Measurements from ENCODE around the gene MGMT. TPM values are rescaled to one million over a fixed set of nuclear protein-coding genes. Genes with fewer than 3 reads are reported as not detected.

Gene MGMT
- total RNA-seq, 1 donor from 2014 or later: 13.9 TPM

DNA sequence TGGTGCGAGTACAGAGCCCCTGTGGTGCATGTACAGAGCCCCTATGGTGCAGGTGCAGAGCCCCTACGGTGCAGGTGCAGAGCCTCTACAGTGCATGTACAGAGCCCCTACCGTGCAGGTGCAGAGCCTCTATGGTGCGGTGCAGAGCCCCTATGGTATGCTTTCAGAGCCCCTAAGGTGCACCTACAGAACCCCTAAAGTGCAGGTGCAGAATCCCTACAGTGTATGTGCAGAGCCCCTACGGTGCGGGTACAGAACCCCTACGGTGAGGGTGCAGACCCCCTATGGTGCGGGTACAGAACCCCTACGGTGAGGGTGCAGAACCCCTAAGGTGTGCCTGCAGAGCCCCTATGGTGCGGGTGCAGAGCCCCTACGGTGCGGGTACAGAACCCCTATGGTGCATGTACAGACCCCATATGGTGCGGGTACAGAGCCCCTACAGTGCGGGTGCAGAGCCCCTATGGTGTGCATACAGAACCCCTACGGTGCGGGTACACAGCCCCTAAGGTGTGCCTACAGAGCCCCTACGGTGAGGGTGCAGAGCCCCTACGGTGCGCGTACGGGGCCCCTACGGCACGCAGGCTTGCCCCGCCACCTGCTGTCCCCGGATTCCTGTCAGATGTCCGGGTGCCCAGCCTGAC, 53.5 kb downstream of the MGMT start:
- Mint-ChIP-seq H3K4me3 (ENCODE audit: unreplicated experiment) (no peak overlapping the region), H3K9me3 (ENCODE audit: low read depth) (no peaks in the 10 kb centered on the region), H3K4me1 (ENCODE audit: low read depth) (no peaks in the 10 kb centered on the region), H3K27me3 (ENCODE audit: low read depth) (no peaks in the 10 kb centered on the region), H3K27ac (ENCODE audit: unreplicated experiment) (no peak overlapping the region), H3K36me3 (ENCODE audit: low read depth) (no peaks in the 10 kb centered on the region)
- TF ChIP-seq, protein P1, sequence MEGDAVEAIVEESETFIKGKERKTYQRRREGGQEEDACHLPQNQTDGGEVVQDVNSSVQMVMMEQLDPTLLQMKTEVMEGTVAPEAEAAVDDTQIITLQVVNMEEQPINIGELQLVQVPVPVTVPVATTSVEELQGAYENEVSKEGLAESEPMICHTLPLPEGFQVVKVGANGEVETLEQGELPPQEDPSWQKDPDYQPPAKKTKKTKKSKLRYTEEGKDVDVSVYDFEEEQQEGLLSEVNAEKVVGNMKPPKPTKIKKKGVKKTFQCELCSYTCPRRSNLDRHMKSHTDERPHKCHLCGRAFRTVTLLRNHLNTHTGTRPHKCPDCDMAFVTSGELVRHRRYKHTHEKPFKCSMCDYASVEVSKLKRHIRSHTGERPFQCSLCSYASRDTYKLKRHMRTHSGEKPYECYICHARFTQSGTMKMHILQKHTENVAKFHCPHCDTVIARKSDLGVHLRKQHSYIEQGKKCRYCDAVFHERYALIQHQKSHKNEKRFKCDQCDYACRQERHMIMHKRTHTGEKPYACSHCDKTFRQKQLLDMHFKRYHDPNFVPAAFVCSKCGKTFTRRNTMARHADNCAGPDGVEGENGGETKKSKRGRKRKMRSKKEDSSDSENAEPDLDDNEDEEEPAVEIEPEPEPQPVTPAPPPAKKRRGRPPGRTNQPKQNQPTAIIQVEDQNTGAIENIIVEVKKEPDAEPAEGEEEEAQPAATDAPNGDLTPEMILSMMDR (IDR thresholded peaks at IDR 0.05): no peak
- no peak for DNase-seq (ENCODE audit: low spot score)

DNA sequence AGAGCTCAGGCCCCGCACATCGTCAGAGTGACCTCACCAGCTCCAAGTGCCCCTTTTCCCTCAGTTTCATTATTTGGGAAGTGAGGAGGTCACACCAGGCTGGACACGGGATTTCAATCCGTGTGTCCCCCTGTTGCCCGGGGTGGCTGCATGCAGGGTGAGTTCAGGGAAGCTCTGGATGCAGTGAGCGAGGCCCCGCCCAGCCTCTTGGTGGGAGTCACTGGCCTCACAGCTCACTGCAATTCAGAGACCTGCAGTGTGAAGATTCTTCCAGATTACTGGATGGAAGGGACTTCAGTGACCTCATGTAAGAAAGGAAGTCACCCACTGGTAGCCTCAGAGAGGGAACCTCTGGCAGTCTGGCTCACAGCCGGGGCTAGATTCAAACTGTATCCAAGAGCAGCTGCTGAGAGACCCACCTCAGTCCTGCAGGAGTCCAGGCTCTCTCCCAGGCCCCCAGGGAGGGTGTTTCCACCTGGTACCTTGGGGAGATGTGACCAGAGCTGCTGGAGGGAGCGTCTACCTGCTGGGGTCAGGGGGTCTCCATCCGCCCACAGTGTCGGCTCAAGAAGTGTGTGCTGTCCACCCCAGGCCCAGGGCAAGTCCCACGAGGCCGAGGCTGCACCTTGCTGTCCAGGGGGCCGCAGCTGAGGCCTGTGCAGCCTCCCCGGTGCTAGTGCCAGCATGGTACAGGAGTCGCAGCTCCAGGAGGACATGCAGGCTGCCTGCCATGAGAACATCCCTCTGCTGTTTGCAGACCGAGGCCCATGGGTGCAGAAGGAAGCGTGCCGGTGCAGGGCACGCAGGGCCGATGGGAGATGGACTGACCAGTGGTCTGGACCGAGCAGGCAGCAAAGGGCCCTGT, 54.4 kb downstream of the MGMT start:
- no peak overlapping the region for H3K27ac Mint-ChIP-seq (ENCODE audit: unreplicated experiment)
- H3K9me3 Mint-ChIP-seq (ENCODE audit: low read depth): no peaks in the 10 kb centered on the region
- no peak overlapping the region for H3K4me3 Mint-ChIP-seq (ENCODE audit: unreplicated experiment)

DNA sequence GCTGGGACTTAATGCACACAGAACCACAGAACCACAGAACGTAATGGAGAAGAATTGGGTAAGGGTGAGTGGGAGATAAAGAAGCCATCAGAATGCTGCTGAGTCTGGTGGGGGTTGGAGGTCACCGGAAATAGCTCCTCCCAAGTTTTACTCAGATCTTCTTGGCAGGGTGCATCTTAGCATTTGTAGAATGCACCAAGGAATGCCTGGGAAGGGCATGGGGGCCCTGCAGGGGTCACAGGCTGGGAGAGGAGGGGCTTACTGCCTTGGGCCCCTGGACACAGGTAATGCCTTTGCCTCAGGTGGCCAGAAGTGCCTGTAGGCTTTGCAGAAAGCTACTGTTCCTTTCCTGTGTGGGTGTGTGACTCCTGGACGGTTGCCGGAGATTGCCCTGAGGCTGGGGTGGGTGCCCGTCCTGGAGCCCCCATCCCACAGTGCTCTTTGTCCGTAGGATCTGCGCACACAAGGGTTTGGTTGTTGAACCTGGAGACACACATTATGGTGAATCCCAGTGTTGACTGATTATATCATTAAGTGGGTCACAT, 55.1 kb downstream of the MGMT start:
- no peaks in the 10 kb centered on the region for H3K36me3 Mint-ChIP-seq (ENCODE audit: low read depth)

More for the DNA sequence above, 54.4 kb downstream of the MGMT start:
- H3K27me3 Mint-ChIP-seq (ENCODE audit: low read depth): no peaks in the 10 kb centered on the region
- no peaks in the 10 kb centered on the region for H3K36me3 Mint-ChIP-seq (ENCODE audit: low read depth)
- TF ChIP-seq, protein P1 (IDR thresholded peaks at IDR 0.05): no peak
- no peaks in the 10 kb centered on the region for H3K4me1 Mint-ChIP-seq (ENCODE audit: low read depth)
- DNase-seq (ENCODE audit: low spot score): no peak

DNA sequence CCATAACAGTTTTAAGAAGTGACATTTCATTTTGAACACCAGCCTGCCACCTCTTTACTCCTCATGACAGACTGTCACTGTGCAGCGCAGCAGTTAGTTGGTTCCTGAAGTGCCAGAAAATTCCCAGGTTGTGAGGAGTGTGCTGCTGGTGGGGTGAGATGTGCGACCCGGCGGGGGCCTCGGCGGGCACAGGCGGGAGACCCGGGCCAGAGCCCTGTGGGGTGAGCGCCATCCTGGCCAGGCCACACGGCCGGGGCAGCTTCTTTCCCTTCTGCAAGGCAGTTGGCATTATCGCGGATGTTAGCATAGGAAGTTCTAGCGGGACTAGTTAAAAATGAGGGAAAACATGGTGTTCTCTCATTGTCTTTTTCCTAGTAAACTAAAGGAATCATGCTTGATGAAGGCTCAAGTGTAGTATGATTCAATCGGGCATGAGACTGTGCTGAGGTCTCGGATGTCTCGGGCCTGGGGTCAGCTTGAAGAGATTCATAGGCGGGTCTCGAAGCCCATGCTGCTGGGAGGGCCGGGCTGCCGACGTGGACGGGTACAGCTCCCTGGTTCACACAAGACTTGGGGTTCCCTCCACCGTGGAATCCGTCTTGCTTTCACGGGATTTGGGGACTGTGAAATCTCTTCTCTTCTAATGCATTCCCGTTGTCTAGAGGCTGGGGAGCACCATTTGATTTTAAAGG, 56.1 kb downstream of the MGMT start:
- no peaks in the 10 kb centered on the region for H3K36me3 Mint-ChIP-seq (ENCODE audit: low read depth)
- no peak for DNase-seq (ENCODE audit: low spot score)
- H3K9me3 Mint-ChIP-seq (ENCODE audit: low read depth): no peaks in the 10 kb centered on the region
- no peaks in the 10 kb centered on the region for H3K4me1 Mint-ChIP-seq (ENCODE audit: low read depth)
- no peak overlapping the region for H3K4me3 Mint-ChIP-seq (ENCODE audit: unreplicated experiment)
- TF ChIP-seq, protein P1 (IDR thresholded peaks at IDR 0.05): no peak
- no peak overlapping the region for H3K27ac Mint-ChIP-seq (ENCODE audit: unreplicated experiment)
- no peaks in the 10 kb centered on the region for H3K27me3 Mint-ChIP-seq (ENCODE audit: low read depth)

More for the DNA sequence above, 55.1 kb downstream of the MGMT start:
- no peaks in the 10 kb centered on the region for H3K9me3 Mint-ChIP-seq (ENCODE audit: low read depth)
- no peaks in the 10 kb centered on the region for H3K27me3 Mint-ChIP-seq (ENCODE audit: low read depth)
- H3K4me3 Mint-ChIP-seq (ENCODE audit: unreplicated experiment): no peak overlapping the region
- TF ChIP-seq, protein P1 (IDR thresholded peaks at IDR 0.05): no peak
- no peak for DNase-seq (ENCODE audit: low spot score)
- no peak overlapping the region for H3K27ac Mint-ChIP-seq (ENCODE audit: unreplicated experiment)
- no peaks in the 10 kb centered on the region for H3K4me1 Mint-ChIP-seq (ENCODE audit: low read depth)

Measured in chondrocyte (in vitro differentiated cells).